ENCODE results near the gene RNF212. TPM values are rescaled to one million over a fixed set of nuclear protein-coding genes. Genes with fewer than 3 reads are reported as not detected.

Gene RNF212
- total and polyA plus RNA-seq, 2 of the 13 experiments (the other 11 are each of a cell fraction or from before 2014, with no cell fraction given) = not detected

Small RNA genes lying within 50 kb of the gene (small RNA-seq; reads per million reads assigned to genes)
- gene RF00554 (ENCODE audit: insufficient read depth in 2 of 3, insufficient read length in 3 of 3, low read depth in 2 of 3, low replicate concordance in 1 of 3) = 0 reads per million in 3 experiments

Other genes with a start within 250 kb of the RNF212 start
- gene GAK, start 181.2 kb downstream of the RNF212 start, total RNA-seq (2016; rRNA removed; fragmentation: Illumina TruSeq; extraction: Trizol) = 28.0 and 44.3 TPM in 2 replicates
- 17.5 and 22.2 TPM in 2 replicates for gene GAK, start 181.2 kb downstream of the RNF212 start, polyA plus RNA-seq (2011; rRNA removed)
- 1.6 and 5.1 TPM in 2 replicates for gene TMEM175, start 181.1 kb downstream of the RNF212 start, total RNA-seq (2016; rRNA removed; fragmentation: Illumina TruSeq; extraction: Trizol)
- gene TMEM175, start 181.1 kb downstream of the RNF212 start, polyA plus RNA-seq (2011; rRNA removed) = 9.9 and 20.1 TPM in 2 replicates
- 3.2 and 7.2 TPM in 2 replicates for gene DGKQ, start 140.0 kb downstream of the RNF212 start, total RNA-seq (2016; rRNA removed; fragmentation: Illumina TruSeq; extraction: Trizol)
- 4.5 and 6.1 TPM in 2 replicates for gene DGKQ, start 140.0 kb downstream of the RNF212 start, polyA plus RNA-seq (2011; rRNA removed)
- gene IDUA, start 126.5 kb downstream of the RNF212 start, total RNA-seq (2016; rRNA removed; fragmentation: Illumina TruSeq; extraction: Trizol) = 0.32 and 1.0 TPM in 2 replicates
- 0.77 and 1.5 TPM in 2 replicates for gene IDUA, start 126.5 kb downstream of the RNF212 start, polyA plus RNA-seq (2011; rRNA removed)
- 7.2 and 22.9 TPM in 2 replicates for gene SLC26A1, start 120.2 kb downstream of the RNF212 start, total RNA-seq (2016; rRNA removed; fragmentation: Illumina TruSeq; extraction: Trizol)
- 5.4 and 8.4 TPM in 2 replicates for gene SLC26A1, start 120.2 kb downstream of the RNF212 start, polyA plus RNA-seq (2011; rRNA removed)
- 12.3 and 19.1 TPM in 2 replicates for gene FGFRL1, start 101.9 kb downstream of the RNF212 start, total RNA-seq (2016; rRNA removed; fragmentation: Illumina TruSeq; extraction: Trizol)
- 30.6 and 35.5 TPM in 2 replicates for gene FGFRL1, start 101.9 kb downstream of the RNF212 start, polyA plus RNA-seq (2011; rRNA removed)
- 12.5 and 17.4 TPM in 2 replicates for gene SPON2, start 59.0 kb upstream of the RNF212 start, total RNA-seq (2016; rRNA removed; fragmentation: Illumina TruSeq; extraction: Trizol)
- gene SPON2, start 59.0 kb upstream of the RNF212 start, polyA plus RNA-seq (2011; rRNA removed) = 55.2 and 80.8 TPM in 2 replicates
- gene CTBP1, start 135.6 kb upstream of the RNF212 start, total RNA-seq (2016; rRNA removed; fragmentation: Illumina TruSeq; extraction: Trizol) = 106 and 112 TPM in 2 replicates
- 78.5 and 123 TPM in 2 replicates for gene CTBP1, start 135.6 kb upstream of the RNF212 start, polyA plus RNA-seq (2011; rRNA removed)
- gene MAEA, start 176.3 kb upstream of the RNF212 start, total RNA-seq (2016; rRNA removed; fragmentation: Illumina TruSeq; extraction: Trizol) = 52.0 and 65.2 TPM in 2 replicates
- gene MAEA, start 176.3 kb upstream of the RNF212 start, polyA plus RNA-seq (2011; rRNA removed) = 57.1 and 60.7 TPM in 2 replicates
- gene UVSSA, start 233.6 kb upstream of the RNF212 start, total RNA-seq (2016; rRNA removed; fragmentation: Illumina TruSeq; extraction: Trizol) = 4.6 and 4.8 TPM in 2 replicates
- gene UVSSA, start 233.6 kb upstream of the RNF212 start, polyA plus RNA-seq (2011; rRNA removed) = 8.4 and 8.6 TPM in 2 replicates

Measured in HepG2 (cell line).